Astrocyte of the cerebellum (primary cell): ENCODE data around the gene IMMT.

Experiments used
- DNase-seq: peaks from one replicate; pipeline ENCODE4 v3.0.0-alpha.2; 2011; ENCODE audit warnings: low read depth
- H3K4me3 ChIP-seq: 2 replicates; pipeline ENCODE4 v1.5.1; 2011; ENCODE audit warnings: mild to moderate bottlenecking, low read depth, low read length, moderate library complexity
- in situ Hi-C: cut with HindIII; loops from 2 replicates; pipeline ENCODE4 v1.10.0; 2017; ENCODE audit warnings: low sequenced_read_pairs
- TF ChIP-seq, protein P1 (sequence below): IDR thresholded peaks from 2 replicates; pipeline ENCODE4 v1.5.1; 2012; ENCODE audit warnings: low read length, low read depth, moderate library complexity, mild to moderate bottlenecking; ENCODE audit errors: missing control alignments

IMMT gene

DNA sequence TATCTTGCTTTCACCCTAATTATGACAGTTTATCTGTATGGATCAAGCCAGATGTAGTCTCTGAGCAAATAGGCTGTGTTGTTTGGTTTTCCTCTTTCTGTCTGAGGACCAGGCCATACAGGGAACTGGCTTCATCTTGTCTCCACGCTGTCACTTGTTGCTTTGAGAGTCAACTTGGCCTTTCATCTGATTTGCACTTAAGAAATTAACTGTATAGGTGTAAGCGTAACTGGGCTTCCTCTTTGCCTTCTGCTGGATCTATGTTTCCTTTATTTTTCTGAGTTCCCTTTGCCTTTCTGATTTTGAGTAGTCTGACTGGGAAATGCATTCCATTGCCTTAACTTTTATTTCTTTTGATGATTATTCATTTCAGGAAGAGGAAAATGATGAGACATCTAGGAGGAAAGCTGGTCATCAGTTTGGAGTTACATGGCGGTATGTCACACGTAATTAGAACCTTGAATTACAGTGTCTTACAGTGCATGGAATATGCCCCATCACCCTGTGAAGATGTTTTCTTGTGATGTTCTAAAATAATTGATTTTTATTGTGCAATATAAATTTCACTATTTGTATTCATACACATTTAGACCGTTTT is 71.8 kb downstream of the IMMT start:
- no peak overlapping the region for H3K4me3 ChIP-seq
- in situ Hi-C loops = no loop called here
- DNase-seq = no peak
- TF ChIP-seq, protein P1, sequence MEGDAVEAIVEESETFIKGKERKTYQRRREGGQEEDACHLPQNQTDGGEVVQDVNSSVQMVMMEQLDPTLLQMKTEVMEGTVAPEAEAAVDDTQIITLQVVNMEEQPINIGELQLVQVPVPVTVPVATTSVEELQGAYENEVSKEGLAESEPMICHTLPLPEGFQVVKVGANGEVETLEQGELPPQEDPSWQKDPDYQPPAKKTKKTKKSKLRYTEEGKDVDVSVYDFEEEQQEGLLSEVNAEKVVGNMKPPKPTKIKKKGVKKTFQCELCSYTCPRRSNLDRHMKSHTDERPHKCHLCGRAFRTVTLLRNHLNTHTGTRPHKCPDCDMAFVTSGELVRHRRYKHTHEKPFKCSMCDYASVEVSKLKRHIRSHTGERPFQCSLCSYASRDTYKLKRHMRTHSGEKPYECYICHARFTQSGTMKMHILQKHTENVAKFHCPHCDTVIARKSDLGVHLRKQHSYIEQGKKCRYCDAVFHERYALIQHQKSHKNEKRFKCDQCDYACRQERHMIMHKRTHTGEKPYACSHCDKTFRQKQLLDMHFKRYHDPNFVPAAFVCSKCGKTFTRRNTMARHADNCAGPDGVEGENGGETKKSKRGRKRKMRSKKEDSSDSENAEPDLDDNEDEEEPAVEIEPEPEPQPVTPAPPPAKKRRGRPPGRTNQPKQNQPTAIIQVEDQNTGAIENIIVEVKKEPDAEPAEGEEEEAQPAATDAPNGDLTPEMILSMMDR = no peak

DNA sequence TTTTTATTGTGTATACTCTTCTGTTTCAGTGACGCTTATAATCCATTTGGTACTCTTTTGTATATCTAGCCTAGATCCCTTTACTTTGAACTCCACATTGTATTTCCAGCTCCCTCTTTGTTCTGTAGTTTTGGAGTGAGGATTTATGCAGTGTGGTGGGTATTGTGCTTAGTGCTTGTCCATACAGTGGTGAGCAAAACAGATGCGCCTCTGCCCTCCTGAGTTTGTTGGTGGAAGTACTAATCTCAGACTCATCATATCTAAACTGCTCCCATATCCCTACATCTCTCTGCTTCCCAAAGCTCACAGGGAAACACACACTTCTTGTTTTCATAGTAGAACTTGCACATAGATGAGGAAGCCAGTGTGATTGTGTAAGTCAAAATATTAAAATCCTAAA is 77.1 kb downstream of the IMMT start:
- TF ChIP-seq, protein P1 = no peak
- in situ Hi-C loops = no loop called here
- no peak overlapping the region for H3K4me3 ChIP-seq
- DNase-seq = no peak

DNA sequence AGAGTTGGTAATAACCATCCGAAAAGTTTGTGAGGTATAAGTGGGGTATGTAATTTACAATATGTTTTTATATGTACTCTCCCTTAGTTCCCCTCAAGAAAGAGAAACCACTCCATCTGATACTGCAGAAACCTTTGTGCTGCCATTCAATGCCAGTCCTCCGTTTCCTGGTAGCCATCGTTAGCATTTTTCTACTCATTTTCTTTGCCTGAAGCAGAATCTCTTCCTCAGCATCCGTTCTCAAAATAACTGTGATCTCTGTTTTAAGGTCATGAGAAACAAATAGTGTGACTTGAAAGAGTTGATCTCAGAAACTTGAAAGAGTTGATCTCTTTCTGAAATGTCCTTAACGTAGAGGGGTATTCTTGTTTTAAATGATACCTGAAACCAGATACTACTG is 88.2 kb downstream of the IMMT start:
- TF ChIP-seq, protein P1 = no peak
- DNase-seq = no peak
- in situ Hi-C loops = no loop called here
- peak overlapping the region; percentile 78 for H3K4me3 ChIP-seq

DNA sequence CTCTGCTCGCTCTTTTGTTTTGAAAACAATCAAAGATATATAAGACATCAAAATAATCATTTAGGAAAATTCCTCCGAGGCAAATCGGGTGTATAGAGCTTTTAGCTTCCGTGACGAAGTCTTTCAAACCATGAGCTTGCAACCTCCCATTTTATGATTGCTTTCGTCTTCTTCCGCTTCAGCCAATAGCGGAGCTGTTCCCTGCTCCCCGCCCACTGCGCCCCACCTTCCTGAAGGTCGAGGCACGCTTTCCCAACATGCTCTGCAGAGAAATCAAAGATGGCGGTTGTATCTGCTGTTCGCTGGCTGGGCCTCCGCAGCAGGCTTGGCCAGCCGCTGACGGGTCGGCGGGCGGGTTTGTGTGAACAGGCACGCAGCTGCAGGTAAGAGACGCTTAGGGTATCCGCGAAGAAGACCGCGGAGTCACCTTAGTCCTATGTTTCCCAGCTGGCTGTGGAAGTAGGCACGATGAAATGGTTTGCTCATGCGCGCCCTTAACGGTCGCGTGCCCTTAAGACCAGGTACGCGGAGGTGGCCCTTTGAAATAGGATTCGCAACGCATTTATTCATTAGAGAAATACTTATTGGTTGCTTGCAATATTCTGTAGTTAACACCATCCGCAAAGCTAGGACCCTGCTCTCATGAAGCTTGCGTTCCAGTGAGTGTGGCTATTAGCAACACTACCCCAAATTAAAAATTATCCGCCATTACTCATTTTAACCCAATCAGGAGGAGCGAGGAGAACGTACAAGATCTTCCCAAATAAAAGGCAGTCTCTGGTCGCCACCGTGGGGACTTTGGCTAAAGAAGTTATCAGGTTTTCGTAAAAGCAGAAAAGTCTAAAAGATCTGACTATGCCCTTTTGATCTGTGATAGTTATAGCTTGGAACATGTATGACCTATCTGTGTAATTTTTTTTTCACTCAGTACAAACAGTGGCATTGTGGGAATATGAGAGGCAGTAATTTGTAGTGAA is 89.0 kb downstream of the IMMT start, which contains the start of gene PTCD3:
TSS of gene PTCD3 (plus strand) at position 267 of the 977 bp plus-strand sequence. CDS start at position 280, 13 bp downstream.
- TF ChIP-seq, protein P1 = no peak
- DNase-seq = peak; percentile 88
- peak within 1 kb of the TSS; percentile 78 for H3K4me3 ChIP-seq
- in situ Hi-C loops = no loop called here

DNA sequence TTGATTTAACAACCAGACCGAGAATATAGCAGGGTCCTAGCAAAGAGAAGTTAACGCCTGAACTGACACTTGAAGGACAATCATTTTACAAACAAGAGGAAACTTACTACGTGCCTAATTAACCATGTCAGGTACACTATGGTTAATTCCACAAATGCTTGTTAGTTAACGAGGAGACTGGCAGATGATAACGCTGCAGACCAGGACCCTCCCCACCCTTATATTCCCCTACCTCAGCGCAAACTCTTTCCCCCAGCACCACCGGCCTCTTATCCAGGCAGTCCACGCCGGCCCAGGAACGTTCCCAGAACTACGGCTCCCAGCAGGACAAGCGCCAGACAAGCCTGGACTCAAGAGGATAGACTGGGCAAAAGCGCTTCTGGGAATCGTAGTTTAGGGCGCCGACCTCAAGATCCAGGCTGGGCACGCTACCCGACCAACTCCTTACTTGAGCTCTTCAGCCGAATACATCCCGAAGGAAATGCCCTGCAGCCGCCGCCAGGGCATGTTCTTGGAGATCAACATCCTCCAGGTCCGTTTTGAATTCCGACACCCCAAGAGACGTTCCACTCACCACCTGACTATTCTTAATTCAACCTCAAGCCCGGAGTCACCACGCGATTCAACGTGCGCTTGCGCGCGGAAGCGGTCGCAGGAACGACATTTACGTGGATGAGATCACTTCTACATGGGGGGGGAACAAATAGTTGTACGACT is 89.9 kb downstream of the IMMT start, which contains the start of gene POLR1A:
TSS of gene POLR1A (minus strand) at position 635 of the 717 bp plus-strand sequence. CDS start at position 525, 110 bp downstream.
- peak within 1 kb of the TSS; percentile 78 for H3K4me3 ChIP-seq
- TF ChIP-seq, protein P1 = peak; percentile 20
- in situ Hi-C loops = no loop called here
- DNase-seq = peak; percentile 91

DNA sequence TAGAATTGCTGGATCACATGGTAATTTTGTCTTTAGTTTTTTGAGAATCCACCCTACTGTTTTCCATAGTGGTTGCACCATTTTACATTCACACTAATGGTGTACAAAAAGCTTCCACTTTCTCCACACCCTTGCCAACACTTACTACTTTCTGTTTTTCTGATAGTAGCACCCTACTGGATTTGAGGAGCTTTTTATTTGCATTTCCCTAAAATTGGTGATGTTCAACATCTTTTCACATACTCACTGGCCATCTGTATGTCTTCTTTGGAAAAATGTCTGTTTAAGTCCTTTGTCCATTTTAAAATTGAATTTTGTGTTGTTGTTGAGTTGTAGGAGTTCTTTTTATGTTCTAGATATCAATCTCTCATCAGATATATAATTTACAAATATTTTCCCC is 93.1 kb downstream of the IMMT start:
- DNase-seq = no peak
- H3K4me3 ChIP-seq = no peak overlapping the region
- in situ Hi-C loops = no loop called here
- TF ChIP-seq, protein P1 = no peak
